Measurements from ENCODE around the gene CADPS.

CADPS gene

GRCh38 chr3:62566022-62566557 lies 309.1 kb downstream of the CADPS start:
- Histone ChIP-seq H3K27ac (no peak overlapping the region), H3K4me3 (no peak overlapping the region), H3K4me1 (peaks cover 0 to 41% (median 14%) of the 10 kb centered on the region in 4 donors), H3K9me3 (no peaks in the 10 kb centered on the region), H3K27me3 (no peaks in the 10 kb centered on the region), H3K36me3 (no peaks in the 10 kb centered on the region)
- intact Hi-C loops (cut with DNase I; ENCODE audit: low total_unique reads) = no loop called here
- no peak for DNase-seq
- TF ChIP-seq CTCF (IDR thresholded peaks at IDR 0.05) = no peak

GRCh38 chr3:62562596-62562995 lies 312.6 kb downstream of the CADPS start:
- TF ChIP-seq CTCF (IDR thresholded peaks at IDR 0.05) = no peak
- intact Hi-C loops (cut with DNase I; ENCODE audit: low total_unique reads) = no loop called here
- Histone ChIP-seq H3K4me1 (peaks cover 0 to 33% (median 13%) of the 10 kb centered on the region in 4 donors), H3K36me3 (no peaks in the 10 kb centered on the region), H3K4me3 (no peak overlapping the region), H3K27me3 (no peaks in the 10 kb centered on the region), H3K9me3 (no peaks in the 10 kb centered on the region), H3K27ac (peak overlapping the region; percentile 52 to 64)
- peak; percentile 45 to 70 for DNase-seq

GRCh38 chr3:62562017-62562416 lies 313.2 kb downstream of the CADPS start:
- Histone ChIP-seq H3K36me3 (no peaks in the 10 kb centered on the region), H3K4me3 (no peak overlapping the region), H3K4me1 (peaks cover 0 to 28% (median 9%) of the 10 kb centered on the region in 4 donors), H3K9me3 (no peaks in the 10 kb centered on the region), H3K27ac (peak overlapping the region; percentile 52 to 64), H3K27me3 (no peaks in the 10 kb centered on the region)
- no peak for DNase-seq
- TF ChIP-seq CTCF (IDR thresholded peaks at IDR 0.05) = no peak
- intact Hi-C loops (cut with DNase I; ENCODE audit: low total_unique reads) = no loop called here

GRCh38 chr3:62559831-62560445 lies 315.3 kb downstream of the CADPS start:
- Histone ChIP-seq H3K9me3 (no peaks in the 10 kb centered on the region), H3K4me1 (peaks cover 0 to 23% (median 8%) of the 10 kb centered on the region in 4 donors), H3K4me3 (no peak overlapping the region), H3K36me3 (no peaks in the 10 kb centered on the region), H3K27me3 (no peaks in the 10 kb centered on the region), H3K27ac (no peak overlapping the region)
- DNase-seq = no peak
- TF ChIP-seq CTCF (IDR thresholded peaks at IDR 0.05) = peak; percentile 27 to 43
- intact Hi-C loops (cut with DNase I; ENCODE audit: low total_unique reads) = loop anchor here (10.0 kb wide), 1 partner anchor 215 kb away; no protein-coding TSS in a partner anchor

- no peaks in the 10 kb centered on the region for H3K9me3 ChIP-seq
- peaks cover 0 to 21% (median 8%) of the 10 kb centered on the region in 4 donors for H3K4me1 ChIP-seq
- H3K36me3 ChIP-seq = no peaks in the 10 kb centered on the region
- peak in 1 of 2 experiments; percentile 17 for TF ChIP-seq CTCF (IDR thresholded peaks at IDR 0.05)
- H3K27ac ChIP-seq = no peak overlapping the region
- DNase-seq = no peak
- intact Hi-C loops (cut with DNase I; ENCODE audit: low total_unique reads) = loop anchor here (10.0 kb wide), 1 partner anchor 214 kb away; no protein-coding TSS in a partner anchor
- no peak overlapping the region for H3K4me3 ChIP-seq
- no peaks in the 10 kb centered on the region for H3K27me3 ChIP-seq
Measured at GRCh38 chr3:62558549-62559112, 316.6 kb downstream of the CADPS start.
